NCI-H2081 (cell line): ENCODE measurements around the gene HIPK2.
"Not testable (repeated sequence)": the region's sequence is repeated elsewhere in the genome, so short reads cannot be mapped to it uniquely, and the experiment has no call there.

Experiments used
- DNase-seq, 2 experiments: peaks; one replicate each; lab custom pipeline; 2025; lab: John Stamatoyannopoulos, UW

Gene HIPK2

DNA sequence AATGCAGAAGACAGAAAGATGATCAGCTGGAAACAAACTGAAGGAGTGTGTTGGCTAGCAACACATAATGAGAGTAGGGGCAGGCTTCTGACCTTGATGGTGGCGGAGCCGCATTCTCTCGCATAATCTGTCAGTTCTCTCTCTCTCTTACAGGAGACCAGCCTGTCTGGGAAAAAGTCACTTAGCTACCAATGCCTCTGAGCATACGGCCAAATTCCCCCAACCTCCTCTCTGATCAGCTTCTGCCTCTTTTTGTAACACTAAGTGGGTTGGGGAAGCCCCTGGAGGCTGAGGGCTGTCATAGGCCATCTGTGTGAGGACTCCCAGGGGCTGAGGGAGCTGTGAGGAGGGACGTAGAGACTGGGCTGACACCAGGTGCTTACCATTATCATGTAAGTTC lies 104.6 kb downstream of the HIPK2 start:
- DNase-seq: no peak

DNA sequence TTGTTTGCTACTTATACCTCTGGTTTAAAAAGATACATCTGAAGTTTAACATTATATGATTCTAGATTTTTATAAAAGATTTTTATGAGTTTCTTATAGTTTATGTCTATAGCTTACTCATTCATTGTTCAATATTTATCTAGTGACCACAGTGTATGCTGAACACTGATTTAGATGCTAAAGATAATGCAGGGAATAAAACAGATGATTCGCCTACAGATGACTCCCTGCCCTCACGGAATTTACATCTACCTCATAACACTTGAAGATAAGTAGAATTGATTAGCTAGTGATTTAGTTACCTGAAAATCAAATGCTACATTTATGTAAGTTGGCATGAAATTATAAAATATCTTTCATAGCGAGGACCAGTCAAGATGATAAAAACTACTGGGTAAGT lies 105.8 kb downstream of the HIPK2 start:
- no peak for DNase-seq

DNA sequence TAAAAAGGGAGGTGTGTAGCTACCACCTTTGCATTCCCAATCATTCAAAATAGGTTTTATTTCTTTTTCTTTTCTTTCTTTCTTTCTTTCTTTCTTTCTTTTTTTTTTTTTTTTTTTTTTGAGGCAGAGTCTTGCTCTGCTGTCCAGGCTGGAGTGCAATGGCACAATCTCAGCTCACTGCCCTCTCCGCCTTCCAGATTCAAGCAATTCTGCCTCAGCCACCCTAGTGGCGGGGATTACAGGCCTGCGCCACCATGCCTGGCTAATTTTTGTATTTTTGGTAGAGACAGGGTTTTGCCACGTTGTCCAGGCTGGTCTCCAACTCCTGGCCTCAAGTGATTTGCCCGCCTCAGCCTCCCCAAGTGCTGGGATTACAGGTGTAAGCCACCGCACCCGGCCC lies 107.1 kb downstream of the HIPK2 start:
- DNase-seq: not testable (repeated sequence)

DNA sequence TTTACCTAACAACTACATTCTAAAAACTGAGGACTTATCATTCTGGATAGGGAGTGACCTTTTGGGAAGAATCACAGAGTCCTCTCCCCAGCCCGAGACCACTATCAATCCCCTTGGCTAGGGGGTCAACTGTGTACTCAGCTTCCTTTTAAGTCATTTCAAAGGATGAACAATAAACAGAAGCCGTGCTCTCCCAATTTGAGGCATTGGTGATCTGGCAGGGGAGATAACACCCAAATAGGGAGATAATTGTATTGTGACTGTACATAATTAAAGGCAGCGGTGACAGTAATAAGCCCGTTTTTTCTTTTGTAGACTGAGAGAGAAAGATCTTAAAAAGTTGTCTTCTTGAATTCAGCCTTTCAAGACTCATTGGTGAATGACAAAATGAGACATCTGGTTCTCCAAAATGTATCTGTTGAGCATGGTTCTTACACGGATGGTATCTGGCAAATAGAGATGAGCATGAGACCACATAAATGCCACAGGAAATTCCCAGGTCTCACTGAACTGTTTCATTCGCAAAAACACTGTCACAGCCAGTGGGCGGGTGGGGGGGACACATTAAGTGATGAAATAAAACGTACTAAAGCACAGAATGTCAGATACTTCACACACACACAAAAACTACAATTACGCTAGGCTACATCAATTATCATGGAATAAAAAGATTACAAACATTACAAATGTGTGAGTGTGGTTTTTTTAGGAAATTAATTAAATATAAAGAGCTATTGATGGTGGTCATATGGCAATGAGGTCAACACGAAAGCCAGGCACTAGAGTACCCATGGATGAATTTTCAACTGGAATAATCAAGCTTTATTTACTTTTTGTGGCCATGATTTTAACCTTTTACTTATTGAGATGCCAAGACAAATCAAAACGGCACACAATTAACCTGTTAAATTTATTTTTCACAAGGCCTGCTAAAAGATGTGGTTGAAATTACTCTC lies 108.4 kb downstream of the HIPK2 start:
- no peak for DNase-seq

DNA sequence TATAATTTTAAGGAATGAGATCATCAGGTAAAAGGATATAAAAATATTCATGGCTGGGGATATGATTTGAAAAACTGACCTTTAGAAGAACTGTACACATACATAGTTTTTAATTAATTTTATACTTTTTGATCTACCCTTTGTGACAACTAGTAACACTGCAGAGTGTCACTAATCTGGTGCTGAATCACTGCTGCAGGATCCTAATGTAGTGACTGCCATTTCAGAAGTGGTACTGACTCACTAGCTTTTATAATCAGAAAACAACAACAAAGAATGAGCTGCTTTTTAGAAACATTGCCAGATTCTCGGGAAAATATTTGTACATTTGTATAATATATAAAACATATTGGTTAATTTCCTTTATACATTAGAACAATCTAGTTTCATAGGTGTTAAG lies 110.4 kb downstream of the HIPK2 start:
- DNase-seq: no peak

DNA sequence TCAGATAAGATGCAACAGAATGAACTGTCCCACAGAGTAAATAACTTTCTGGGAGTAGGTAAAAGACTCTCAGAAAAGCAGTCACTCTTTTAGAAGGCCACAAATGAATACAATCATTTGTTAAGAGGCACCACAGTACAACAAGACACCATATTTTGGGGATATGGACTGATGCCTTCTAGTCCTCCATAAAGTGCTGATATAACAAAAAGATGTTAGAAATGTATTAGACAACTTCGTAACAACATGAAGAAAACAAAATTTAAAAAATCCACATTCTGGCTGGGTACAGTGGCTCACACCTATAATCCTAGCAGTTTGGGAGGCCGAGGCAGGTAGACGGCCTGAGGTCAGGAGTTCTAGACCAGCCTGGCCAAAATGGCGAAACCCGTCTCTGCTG lies 111.3 kb downstream of the HIPK2 start:
- DNase-seq: no peak

DNA sequence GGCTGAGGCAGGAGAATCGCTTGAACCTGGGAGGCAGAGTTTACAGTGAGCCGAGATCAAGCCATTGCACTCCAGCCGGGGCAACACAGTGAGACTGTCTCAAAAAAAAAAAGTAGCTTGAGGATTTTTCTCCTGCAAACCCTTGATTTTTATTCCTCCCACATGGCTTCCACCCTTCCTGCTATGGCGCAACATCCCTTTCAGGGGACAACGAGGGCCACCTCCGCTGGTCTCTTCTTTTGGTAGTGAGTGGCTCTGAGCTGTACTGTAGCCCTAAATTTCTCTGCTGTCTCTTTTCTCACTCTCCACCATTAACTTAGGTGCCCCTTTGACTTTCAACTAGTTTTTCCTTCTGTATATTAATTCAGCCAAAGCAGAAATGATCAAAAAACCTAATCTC lies 113.4 kb downstream of the HIPK2 start:
- DNase-seq: no peak

DNA sequence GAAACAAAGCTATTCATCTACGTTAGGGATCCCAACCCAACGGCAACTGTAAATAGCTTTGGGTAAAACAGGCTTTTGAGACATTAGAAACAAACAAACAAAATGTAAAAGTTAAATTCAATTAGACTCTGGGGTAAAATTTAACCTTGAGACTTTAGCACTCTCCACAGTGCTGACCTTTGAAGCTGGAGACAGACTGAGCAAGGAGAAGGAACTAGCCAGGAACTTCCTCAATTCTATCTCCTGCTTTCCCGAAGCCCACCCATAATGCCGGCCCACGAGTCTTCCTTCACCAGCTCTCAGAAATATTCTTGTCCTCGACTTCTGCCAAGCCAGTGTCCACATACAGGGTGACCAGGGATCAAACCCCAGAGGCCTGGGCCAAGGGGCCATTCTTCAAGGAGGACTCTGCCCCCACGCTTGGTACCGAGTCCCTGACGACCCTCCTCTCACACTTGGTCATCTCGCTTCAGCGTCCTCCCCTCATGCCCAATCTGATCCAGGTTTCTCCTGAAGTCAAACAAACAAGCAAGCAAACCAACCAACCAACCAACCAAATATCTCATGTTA lies 114.1 kb downstream of the HIPK2 start:
- no peak for DNase-seq

DNA sequence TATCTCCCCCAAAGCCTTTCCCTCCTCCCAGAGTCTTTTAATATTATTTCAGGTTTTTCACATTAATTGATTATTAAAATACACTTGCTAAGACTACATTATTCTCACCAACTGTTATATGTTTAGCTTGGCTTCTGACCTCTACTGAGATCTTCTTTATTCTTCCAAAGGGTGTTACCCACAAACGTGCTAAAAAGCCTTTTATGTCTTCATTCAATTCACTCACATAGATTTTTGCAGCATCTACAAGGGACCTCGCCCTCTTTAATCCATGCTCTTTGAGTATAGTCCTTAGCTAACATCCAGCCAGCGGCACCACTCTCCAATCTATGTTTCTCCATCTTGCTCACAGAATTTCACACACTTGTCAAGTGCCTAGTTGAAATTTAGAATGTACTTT lies 115.9 kb downstream of the HIPK2 start:
- DNase-seq: no peak

DNA sequence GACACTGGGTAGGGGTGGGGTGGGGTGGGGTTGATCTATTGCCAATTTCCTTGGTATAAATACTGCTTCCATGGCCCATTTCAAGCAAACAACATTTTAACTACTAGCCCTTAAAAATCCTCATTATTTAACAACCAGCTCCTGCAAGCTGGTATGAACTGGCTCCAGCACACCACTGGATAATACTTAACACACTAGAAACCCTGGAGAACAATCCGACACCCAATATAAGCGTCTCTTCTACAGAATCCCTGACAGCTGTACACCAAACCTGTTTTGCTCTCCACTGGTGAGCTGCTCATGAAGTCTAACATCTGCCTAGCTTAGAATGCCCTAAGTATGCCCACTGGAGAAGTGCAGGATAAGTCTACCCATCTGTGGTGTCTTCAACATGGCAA lies 116.8 kb downstream of the HIPK2 start:
- DNase-seq: no peak

DNA sequence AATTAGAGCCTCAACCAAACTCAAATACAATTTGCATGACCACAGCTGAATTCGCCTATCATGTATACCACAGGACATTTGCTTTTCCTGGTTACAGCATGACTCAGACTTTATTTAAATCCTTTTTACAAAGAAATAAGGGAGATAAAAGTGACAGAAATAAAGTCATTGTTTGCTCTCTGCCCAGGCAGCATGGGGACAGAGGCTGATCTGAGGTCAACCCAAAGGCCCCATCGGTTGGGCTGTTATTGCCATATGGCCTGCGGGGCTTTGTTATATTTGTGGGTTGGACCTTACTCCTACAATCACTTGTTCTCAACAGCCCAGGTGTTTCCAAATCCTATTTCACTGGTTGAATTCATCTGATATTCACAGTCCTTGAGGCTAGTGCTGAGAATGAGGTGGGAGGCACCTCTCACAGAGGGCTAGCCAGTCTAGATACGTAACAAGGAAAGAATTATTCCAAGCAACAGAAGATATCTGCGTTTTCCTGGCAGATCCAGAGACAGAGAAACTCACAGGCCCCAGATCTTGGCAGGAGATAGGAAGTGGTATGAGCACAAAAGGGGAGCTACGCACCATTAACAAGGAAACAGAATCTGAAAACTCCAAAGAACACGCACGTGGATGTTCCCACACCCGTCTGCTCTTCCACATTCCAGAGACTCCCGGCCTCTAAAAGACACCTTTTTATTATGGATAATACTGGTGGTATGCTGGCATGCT lies 117.3 kb downstream of the HIPK2 start:
- DNase-seq: no peak

DNA sequence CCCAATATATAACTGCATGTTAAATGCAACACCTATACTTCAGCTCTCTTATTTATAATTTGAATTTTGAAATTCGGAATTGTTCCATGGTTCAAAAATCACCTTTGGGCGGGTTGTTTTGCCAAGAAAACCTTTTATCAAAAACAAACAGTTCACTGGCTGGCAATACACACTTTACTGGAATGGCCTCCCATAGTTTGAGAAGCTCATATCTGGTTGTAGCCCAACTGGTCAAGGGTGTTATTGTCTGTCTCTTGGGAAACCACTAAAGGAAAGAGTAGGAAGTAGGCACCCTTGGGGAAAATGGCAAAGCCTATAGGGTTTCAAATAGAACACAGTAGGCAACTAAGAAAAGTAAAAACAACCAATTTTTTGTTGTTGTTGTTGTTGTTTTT lies 117.9 kb downstream of the HIPK2 start:
- no peak for DNase-seq

DNA sequence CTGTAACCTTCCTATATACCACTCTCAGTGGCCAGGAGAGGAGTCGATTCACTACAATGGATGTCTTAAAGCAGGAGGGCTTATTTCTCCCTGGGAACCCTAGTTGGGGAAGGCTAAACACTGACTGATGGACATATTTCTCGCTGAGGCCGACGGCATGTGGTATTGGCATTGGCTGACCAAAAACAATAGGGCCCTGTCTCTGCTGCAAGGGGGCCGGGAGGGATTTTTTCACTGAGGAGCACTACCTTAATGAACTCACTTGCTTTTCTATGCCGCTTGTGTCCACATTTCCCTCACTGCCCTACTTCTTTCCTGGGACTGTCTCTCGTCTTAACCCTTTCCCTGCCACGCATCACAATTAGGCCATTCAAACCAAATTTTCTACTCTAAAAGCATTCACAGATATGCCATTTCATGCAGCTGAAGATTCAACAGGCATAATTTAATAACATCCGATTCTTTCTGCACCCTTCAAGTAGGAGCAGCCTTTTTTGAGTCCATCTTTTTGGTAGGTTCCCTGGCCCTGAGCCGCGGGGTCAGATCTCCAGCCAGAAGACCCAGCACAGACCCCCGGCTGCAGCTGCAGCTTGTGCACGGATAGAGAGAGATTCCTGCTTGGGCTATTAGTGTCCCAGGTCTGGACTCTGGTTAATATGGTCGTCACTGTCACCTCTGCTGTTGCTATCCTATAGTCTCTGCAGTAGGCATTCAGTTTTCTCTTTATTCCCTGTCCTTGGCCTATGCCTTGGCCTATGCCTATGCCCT lies 118.7 kb downstream of the HIPK2 start:
- no peak for DNase-seq

DNA sequence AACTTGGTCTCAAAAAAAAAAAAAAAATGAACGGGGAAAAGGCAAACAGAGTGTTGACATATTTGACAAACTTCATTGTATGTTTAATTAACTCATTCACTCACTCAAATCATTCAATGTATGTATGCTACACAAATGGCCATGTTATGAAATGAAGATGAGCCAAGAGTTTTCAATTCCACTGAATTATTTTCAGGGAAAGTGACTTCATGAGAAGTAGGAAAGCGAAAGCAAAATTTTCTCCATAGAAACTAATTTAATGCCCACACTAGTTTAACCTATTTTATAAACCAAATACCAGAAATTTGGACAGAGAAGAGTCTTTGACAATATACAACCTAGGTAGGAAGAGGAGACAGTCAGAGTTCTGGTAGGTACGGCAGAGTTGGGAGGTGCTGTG lies 119.5 kb downstream of the HIPK2 start:
- no peak for DNase-seq

DNA sequence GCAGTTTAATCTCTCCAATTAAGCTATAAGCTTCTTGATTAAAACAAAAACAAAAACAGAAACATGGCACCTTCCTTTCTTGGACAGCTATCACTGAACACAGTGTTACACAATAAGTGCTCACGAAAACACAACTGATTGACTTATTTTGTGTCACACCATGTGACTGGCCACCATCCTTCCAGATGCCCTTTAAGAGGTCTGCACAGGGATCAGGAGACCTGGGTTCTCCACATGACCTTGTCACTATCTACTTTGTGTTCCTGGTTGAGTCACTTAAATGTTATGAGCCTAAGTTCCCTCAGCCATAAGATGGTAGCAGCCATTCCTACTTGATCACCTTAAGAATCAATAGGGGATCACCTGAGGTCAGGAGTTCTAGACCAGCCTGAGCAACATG lies 120.1 kb downstream of the HIPK2 start:
- DNase-seq: no peak

DNA sequence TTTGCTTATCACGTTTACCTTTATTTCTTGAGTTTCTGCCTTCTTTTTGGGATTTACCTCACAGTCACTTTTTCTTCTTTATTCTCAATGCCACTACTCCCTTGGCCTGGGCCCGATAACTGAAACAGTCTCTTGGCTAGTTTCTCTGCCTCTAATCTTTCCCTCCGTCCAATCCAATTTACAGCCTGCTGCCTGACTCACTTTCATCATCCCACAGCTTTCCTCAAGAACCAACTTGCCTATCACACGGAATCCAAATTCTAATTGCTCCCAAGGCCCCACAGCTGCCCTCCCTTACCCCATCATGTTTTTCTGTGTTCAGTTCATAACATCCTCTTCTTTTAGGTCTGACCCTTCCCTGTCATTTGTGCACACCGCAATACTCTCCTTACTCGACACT lies 121.4 kb downstream of the HIPK2 start:
- DNase-seq: no peak

DNA sequence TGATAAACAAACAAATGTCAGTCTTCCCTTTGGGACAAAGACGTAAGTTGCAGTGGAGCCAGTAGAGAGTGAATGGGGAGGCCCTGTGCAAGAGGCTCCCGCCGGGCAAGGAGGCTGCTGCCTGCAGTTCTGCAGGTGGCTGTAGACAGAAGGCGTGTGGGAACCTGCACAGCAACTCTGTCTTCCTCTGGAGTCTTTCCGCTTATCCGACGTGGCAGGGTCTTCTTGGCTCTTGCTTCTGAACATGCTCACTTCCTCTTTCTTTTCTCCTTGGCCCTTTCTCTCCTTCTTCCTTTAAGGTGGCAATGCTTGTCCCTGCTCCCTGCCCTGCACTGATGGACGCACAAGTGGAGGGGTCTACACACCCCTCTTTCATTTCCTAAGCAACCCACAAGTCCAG lies 122.5 kb downstream of the HIPK2 start:
- no peak for DNase-seq

DNA sequence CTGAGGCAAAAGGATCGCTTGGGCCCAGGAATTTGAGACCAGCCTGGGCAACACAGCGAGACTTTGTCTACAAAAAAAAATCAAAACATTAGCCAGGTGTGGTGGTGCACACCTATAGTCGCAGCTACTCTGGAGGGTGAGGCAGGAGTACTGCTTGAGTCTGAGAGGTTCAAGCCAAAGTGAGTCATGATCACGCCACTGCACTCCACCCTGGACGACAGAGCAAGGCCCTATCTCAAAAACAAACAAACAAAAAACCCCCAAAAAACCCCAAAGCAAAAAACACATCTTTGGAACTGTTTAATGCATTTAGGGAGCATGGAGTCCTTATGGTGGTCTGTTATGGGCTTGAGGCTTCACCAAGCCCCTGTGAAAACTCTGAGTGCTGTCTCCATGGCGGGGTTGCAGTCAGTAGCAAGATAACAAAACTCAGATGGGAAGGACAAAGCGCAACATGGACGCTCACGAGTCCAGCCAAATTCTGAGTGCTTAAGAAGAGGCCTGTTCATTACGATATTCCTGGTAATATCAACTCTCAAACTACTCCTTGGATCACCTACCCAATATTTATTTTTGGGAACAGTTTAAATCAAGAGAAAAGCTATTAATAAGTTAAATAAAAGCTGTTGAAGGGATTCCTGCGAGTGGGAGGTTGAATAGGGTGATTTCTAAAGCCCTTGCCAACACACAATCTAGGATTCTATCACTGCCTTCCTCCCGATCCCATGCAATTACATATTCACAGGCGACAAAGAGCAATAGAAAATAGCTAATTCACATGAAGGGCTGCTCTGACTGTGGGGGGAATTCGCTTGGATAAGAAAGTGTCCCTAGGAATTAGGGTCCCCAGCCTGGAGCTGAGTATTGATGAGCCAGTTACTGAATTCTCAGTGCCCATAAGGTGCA lies 123.3 kb downstream of the HIPK2 start:
- DNase-seq: no peak

DNA sequence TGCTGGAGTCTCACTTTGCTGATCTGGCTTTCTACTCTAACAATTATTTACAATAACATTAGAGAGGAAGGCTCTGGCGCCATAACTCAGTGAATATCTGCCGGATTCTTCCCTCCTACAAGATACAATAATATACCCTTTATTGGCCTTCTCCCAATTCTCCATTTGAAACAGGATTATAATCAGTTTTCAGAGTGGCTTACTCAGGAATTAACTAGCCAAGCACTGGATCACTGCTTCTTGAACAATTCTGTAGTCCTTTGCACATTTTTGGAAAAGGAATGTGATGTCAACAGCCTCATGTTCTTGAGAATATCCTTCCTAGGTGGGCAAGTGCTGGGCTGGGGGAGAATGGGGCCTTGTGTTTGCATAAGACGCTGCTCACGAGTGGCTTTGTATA lies 125.9 kb downstream of the HIPK2 start:
- no peak for DNase-seq

DNA sequence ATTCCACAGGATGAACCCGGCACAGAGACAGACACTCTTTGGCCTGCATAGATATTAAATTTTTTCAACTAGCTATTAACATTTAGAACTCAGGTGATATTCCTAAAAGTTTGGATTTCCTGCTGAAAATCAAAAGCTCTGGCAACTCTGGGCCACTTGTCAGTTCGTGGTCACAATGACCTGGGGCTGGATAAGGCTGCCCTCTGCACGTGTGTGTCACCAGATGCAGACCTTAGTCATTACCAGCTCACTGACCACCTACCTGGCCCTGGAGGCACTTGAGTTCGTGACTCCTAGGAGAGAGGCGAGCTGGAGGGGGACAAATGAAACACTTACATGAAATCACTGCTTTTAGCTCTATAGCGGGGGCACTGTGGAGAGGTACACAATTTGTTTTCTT lies 126.5 kb downstream of the HIPK2 start:
- DNase-seq: no peak

DNA sequence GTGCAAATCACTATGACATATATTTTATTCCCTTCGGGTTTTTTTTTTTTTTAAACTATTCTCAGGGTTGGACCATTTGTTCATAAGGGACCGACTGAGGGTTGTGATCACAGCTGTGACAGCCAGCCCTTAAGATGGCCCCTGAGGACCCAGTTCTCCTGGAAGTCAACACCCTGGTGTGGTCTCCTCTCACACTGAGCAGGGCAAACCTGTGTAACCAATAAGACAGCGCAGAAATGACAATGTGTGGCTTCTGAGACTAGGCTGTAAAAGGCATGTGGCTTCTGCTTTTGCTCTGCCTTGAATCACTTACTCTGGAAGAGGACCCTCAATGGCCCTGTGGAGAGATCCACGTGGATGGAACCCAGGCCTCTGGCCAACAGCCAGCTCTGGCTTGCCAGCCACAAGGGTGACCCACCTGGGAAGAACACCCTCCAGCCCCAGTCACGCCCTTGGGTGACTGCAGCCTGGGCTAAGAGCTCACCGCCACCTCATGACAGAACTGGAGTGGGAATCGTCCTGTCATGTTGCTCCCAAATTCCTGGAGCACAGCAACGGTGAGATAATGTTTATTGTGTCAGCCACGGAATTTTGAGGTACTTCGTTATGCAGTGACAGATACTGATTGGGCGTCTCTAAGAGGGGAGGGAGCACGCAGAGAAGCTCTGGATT lies 127.2 kb downstream of the HIPK2 start:
- DNase-seq: no peak
